ACC112 (cell line): Measurements from ENCODE around the gene PPP1R12B.
A peak's percentile ranks its signal among the peaks of the same experiment; 100 is the strongest.
"Not testable (repeated sequence)": the region's sequence is repeated elsewhere in the genome, so short reads cannot be mapped to it uniquely, and the experiment has no call there.

Experiments used
- H2AFZ ChIP-seq: fragments of 200-600 bp; sonication (generic); one replicate; pipeline ENCODE4 v1.6.0; 2017; ENCODE audit warnings: antibody characterized with exemption, low read length; ENCODE audit not compliant: unreplicated experiment
- H3K27ac ChIP-seq: fragments of 200-600 bp; sonication (generic); 2 replicates; pipeline ENCODE4 v1.5.1; 2014; ENCODE audit warnings: low read depth, mild to moderate bottlenecking, antibody characterized with exemption, low read length, moderate library complexity
- H3K27me3 ChIP-seq: fragments of 200-600 bp; sonication (generic); 2 replicates; pipeline ENCODE4 v1.6.1; 2014; ENCODE audit warnings: mild to moderate bottlenecking, antibody characterized with exemption, low read length, moderate library complexity, mixed read lengths; ENCODE audit not compliant: insufficient read depth
- H3K36me3 ChIP-seq: fragments of 200-600 bp; sonication (generic); 2 replicates; pipeline ENCODE4 v1.6.1; 2016; ENCODE audit warnings: mild to moderate bottlenecking, antibody characterized with exemption, low read length, moderate library complexity, mixed read lengths; ENCODE audit not compliant: insufficient read depth
- H3K4me1 ChIP-seq: fragments of 200-600 bp; sonication (generic); one replicate; pipeline ENCODE4 v1.6.1; 2016; ENCODE audit warnings: low read length, mixed read lengths; ENCODE audit not compliant: insufficient read depth, unreplicated experiment, control insufficient read depth
- H3K4me3 ChIP-seq: fragments of 200-600 bp; sonication (generic); 2 replicates; pipeline ENCODE4 v1.5.1; 2014; ENCODE audit warnings: mild to moderate bottlenecking, low read depth, low read length
- H3K79me2 ChIP-seq: fragments of 200-600 bp; sonication (generic); one replicate; pipeline ENCODE4 v1.6.0; 2016; ENCODE audit warnings: low read length; ENCODE audit not compliant: control insufficient read depth, unreplicated experiment, insufficient read depth

PPP1R12B gene

DNA sequence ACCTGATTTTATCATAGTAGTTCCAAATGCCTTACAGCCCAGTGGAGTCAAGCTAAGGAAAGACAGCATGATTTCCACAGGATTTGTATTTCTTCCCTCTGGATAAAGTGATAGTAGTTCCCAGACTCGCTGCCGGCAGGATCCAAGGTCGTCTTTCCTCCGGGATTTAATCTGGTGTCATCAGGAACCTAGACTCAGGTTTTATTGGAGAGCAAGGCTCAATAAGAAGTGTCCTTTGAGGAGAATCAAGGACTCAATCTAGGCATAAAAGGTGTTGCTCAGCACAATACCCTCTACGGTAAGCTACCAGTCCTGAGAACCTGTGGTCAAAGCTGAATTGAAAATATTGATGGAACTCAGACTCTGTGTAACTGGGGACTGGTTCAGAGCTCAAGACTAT lies 191.1 kb downstream of the PPP1R12B start:
- peak overlapping the region; percentile 30 for H2AFZ ChIP-seq
- not testable (repeated sequence) for H3K27ac ChIP-seq

DNA sequence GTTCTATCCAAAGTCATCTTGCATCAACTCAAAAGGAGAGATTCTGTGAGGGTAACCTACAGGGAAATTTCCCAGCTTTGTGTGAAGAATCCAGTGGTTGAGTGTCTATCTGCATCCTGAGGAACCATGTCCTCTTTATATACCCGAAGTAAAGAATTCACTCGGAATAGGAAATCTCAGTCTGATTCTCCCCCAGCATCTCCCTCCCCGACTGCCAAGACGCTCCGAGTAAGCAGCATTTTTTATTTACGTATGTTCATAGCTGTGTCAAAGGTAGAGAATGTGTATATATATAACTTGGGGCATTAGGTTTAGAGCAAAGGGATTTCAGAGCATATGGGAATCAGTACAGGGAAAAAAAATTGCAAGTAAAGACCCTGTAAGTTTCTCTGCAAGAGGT lies 191.5 kb downstream of the PPP1R12B start:
- H3K27me3 ChIP-seq, result no peaks in the 10 kb centered on the region
- H3K27ac ChIP-seq, result no peak overlapping the region
- peak overlapping the region; percentile 64; the same call in 1 of the 2 replicates for H3K4me3 ChIP-seq
- no peak overlapping the region for H2AFZ ChIP-seq
- H3K79me2 ChIP-seq, result no peaks in the 10 kb centered on the region
- H3K4me1 ChIP-seq, result peaks cover 12% of the 10 kb centered on the region
- H3K36me3 ChIP-seq, result no peaks in the 10 kb centered on the region

More for the DNA sequence above, 191.1 kb downstream of the PPP1R12B start:
- not testable (repeated sequence) for H3K27me3 ChIP-seq, H3K36me3 ChIP-seq, H3K79me2 ChIP-seq
- H3K4me3 ChIP-seq, result peak overlapping the region; percentile 64
- peaks cover 12% of the 10 kb centered on the region for H3K4me1 ChIP-seq

DNA sequence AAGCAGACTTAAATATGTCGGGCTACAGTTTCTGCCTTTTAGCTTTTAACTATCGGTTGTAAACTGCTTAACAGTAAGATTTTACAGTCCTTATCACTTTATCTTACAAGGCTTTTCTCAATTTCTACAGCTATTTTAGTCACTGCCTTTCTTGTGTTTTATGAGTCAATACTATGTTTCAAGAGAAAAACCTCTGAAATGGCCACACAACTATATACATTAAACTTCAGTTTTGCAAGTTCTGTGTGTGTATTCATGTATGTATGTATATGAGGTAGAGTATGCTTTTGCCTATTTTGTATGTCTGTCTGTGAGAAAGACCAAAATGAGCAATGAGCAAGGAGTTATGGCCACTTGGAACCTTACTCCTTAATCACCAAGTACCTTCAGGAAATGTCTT lies 191.9 kb downstream of the PPP1R12B start:
- H3K79me2 ChIP-seq, result no peaks in the 10 kb centered on the region
- H3K36me3 ChIP-seq, result no peaks in the 10 kb centered on the region
- H3K4me3 ChIP-seq, result no peak overlapping the region
- H3K4me1 ChIP-seq, result peaks cover 12% of the 10 kb centered on the region
- no peaks in the 10 kb centered on the region for H3K27me3 ChIP-seq
- H3K27ac ChIP-seq, result no peak overlapping the region
- no peak overlapping the region for H2AFZ ChIP-seq

DNA sequence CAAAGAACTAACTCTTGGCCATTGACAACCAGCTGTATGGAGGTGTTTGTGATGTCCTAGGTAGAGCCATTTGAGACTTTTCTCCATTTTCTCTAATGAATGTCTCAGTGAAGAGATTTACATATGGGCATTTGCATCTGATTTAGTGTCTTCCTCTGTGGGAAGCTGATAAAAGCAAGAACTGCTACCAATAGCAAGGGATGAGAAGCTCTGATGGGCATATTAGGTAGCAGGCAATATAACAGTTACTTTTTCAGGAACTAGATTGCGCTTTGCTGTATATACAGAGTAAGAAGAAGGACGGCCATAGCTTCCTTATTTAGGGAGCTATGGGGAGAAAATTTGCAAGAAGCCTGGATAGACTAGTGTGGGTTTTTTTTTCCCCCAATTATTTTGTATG lies 192.4 kb downstream of the PPP1R12B start:
- H3K27ac ChIP-seq, H2AFZ ChIP-seq, H3K79me2 ChIP-seq, H3K36me3 ChIP-seq, H3K4me3 ChIP-seq, H3K27me3 ChIP-seq: not testable (repeated sequence)
- peaks cover 12% of the 10 kb centered on the region for H3K4me1 ChIP-seq

DNA sequence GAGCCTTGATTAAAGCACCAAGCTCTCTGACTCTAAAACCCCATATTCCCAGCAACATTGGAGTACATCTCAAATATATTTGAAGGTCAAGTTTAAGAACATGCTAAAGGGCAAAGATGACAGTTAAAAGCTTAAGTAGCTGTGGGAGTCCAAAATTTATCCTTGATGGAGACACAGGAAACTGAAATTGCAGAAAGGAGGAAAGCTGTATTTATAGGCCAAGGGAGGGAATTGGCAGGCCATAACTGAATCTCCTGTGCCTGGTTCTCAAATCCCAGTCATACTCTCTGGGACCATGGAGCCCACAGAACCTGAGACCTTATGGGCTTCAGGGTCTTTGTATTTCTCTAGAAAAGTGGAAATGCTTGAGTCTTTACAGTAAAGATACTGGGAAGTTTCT lies 193.9 kb downstream of the PPP1R12B start:
- not testable (repeated sequence) for H3K4me3 ChIP-seq, H2AFZ ChIP-seq, H3K27me3 ChIP-seq, H3K79me2 ChIP-seq, H3K27ac ChIP-seq, H3K36me3 ChIP-seq
- peaks cover 12% of the 10 kb centered on the region for H3K4me1 ChIP-seq

DNA sequence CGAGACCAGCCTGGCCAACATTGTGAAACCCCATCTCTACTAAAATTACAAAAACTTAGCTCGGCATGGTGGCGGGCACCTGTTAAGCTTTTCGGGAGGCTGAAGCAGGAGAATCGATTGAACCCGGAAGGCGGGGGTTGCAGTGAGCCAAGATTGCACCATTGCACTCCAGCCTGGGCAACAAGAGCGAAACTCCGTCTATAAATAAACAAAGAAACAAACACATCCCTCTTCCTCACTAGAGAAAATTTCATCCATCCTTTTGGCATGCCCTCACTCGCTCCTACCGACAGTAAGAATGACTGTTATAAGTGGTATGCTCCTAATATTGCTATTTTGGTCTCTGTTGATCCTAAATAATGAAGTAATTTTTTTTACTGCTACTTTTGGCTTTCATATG lies 195.0 kb downstream of the PPP1R12B start:
- not testable (repeated sequence) for H3K79me2 ChIP-seq, H3K27me3 ChIP-seq, H2AFZ ChIP-seq, H3K4me3 ChIP-seq, H3K36me3 ChIP-seq, H3K27ac ChIP-seq
- peaks cover 12% of the 10 kb centered on the region for H3K4me1 ChIP-seq

DNA sequence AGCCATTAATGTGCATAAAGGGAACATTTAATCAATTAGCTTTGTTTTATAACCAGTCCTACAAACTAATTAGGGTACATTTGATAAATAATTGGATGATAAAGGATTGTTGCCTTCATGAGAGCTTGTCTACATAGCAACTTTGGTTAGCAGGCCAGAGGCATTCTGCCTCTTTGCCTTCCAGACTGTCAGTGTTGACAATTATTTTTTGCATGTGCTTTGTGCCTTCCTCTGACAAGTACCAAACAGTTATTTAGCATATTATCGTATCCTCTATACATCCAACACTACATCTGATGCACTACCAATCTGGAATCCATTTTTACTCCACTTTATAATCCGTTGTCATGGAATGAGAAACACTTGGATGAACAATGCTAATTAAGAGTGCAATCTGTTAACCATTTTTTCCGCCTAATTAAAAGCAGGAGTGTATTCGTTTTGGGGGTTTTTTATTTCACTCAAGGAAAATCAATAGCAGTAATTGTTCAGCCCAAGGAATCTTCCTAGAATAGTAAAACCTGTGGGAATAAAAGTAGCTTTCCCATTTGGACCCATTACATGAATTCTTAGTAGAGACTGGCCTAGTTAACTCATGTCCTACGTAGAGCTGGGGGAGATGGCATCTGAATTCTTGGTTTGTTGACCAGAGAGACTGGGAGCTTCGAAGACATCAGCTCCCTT lies 196.4 kb downstream of the PPP1R12B start:
- H3K36me3 ChIP-seq, H3K27ac ChIP-seq, H3K4me1 ChIP-seq, H2AFZ ChIP-seq, H3K4me3 ChIP-seq, H3K79me2 ChIP-seq, H3K27me3 ChIP-seq: not testable (repeated sequence)

DNA sequence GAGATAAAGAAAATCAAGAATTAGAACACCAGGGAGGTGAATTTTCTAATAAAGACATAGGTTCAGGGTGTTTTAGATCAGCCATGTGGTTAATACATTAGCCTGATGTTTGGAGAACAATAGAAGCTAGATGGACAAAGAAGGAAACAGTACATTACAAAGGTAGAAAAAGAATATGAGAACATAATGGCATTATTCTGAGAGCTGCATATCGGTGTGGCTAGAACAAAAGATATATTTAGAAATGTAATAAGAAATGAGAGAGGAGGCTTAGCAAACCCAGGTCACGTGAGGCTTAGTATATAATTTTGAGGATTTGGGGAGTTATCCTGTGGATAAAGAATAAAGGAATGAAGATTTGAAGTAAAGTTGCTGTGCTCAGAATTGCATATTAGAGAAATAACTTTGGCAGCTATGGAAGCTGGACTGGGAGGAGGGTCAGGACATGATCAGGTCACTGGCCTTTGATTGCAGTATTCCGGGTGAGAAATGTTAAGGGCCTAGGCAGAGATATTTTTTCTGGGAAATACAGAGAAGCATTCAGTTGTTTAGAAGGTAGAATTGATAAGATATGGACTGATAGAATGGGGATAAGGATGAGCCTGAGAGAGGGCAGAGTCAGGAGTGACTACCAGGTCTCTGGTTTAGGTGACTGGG lies 197.3 kb downstream of the PPP1R12B start:
- H3K27ac ChIP-seq, H3K36me3 ChIP-seq, H3K79me2 ChIP-seq, H2AFZ ChIP-seq, H3K4me3 ChIP-seq, H3K27me3 ChIP-seq, H3K4me1 ChIP-seq: not testable (repeated sequence)

DNA sequence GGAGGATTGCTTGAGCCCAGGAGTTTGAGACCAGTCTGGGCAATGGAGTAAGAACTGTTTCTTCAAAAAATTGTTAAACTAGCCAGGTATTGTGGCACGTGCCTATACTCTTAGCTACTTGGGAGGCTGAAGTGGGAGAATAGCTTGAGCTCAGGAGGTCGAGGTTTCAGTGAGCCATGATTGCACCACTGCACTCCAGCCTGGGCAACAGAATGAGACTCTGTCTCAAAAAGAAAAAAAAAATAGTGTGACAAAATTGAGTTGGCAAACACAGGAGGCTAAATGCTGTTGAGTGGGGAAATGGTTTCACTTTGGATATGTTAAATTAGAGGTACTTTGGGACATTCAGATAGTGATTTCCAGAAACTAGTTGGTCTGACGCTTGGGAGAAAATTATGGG lies 197.9 kb downstream of the PPP1R12B start:
- H3K79me2 ChIP-seq, H2AFZ ChIP-seq, H3K27ac ChIP-seq, H3K4me1 ChIP-seq, H3K36me3 ChIP-seq, H3K27me3 ChIP-seq: not testable (repeated sequence)
- H3K4me3 ChIP-seq, result 0 out of 2 replicates have a peak overlapping the region, but pooled peaks have one; percentile 15

DNA sequence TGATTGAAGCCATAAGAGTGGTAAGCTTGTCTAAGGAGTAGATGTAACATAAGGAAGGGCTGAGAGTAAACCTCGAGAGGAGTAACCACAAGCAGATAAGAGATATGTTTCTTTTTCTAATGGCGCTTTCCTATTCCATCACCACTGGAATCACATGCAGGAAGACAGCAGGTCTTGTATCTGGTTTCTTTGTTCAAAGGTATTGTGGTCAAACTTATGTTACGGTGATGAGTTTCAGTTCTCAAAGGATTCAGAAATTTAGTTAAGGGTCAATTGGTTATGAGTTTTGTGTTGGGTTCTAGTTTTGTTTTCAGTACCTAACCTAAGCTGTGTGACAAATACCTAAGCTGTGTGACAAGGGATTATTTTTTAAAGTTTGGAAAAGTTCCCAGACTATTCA lies 198.3 kb downstream of the PPP1R12B start:
- H3K4me3 ChIP-seq, result 0 out of 2 replicates have a peak overlapping the region, but pooled peaks have one; percentile 15
- H2AFZ ChIP-seq, H3K36me3 ChIP-seq, H3K79me2 ChIP-seq, H3K4me1 ChIP-seq, H3K27me3 ChIP-seq, H3K27ac ChIP-seq: not testable (repeated sequence)

DNA sequence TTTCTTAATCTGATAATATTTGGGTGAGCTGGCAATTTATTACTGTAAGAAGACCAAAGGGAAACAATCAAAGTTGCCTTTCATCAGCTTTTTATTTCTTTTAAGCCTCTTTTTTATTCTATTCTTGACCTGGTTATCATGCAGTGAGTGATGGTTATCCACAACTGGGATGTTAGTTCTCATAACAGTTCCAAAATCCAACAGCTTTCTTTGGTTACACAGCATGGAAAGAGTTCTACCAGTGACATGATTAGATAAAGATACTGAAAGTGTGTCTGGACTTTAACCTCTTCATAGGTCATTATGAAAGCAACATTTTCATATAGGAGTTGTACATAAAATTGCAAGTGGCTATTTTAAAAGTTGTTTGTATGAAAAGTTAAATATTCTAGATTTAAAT lies 198.7 kb downstream of the PPP1R12B start:
- Histone ChIP-seq H3K27me3 (no peaks in the 10 kb centered on the region), H3K4me3 (no peak overlapping the region), H3K27ac (no peak overlapping the region), H2AFZ (no peak overlapping the region), H3K79me2 (no peaks in the 10 kb centered on the region), H3K36me3 (no peaks in the 10 kb centered on the region), H3K4me1 (no peaks in the 10 kb centered on the region)
